Cardiac muscle cell (in vitro differentiated cells and primary cell): Measurements from ENCODE around the gene SWAP70. TPM values are rescaled to one million over a fixed set of nuclear protein-coding genes. Genes with fewer than 3 reads are reported as not detected.

Experiments
- DNase-seq, 2 donors: peaks; one replicate each; pipeline versions ENCODE4 v3.0.0 to v3.0.0-alpha.2; 2010 to 2017; ENCODE audit warnings: low read depth in 1 of 2, low spot score in 1 of 2
- H3K27ac ChIP-seq: fragments of 200-600 bp; sonication (generic); 2 replicates; pipeline ENCODE4 v1.5.1; 2016
- H3K27me3 ChIP-seq: fragments of 200-600 bp; sonication (generic); 2 replicates; pipeline ENCODE4 v1.6.0; 2016; ENCODE audit warnings: control low read depth
- H3K36me3 ChIP-seq: fragments of 200-600 bp; sonication (generic); 2 replicates; pipeline ENCODE4 v1.5.1; 2016; ENCODE audit warnings: control low read depth
- H3K4me1 ChIP-seq: fragments of 200-600 bp; sonication (generic); 2 replicates; pipeline ENCODE4 v1.8.1; 2017; ENCODE audit warnings: low read depth, mild to moderate bottlenecking, mixed run types
- H3K4me3 ChIP-seq: fragments of 200-600 bp; sonication (generic); 2 replicates; pipeline ENCODE4 v1.5.1; 2016; ENCODE audit warnings: mild to moderate bottlenecking
- H3K9me3 ChIP-seq: fragments of 200-600 bp; sonication (generic); 2 replicates; pipeline ENCODE4 v1.5.1; 2017; ENCODE audit warnings: low read depth, mild to moderate bottlenecking, control low read depth
- polyA plus RNA-seq: library from polyadenylated mRNA; unstranded; fragments of >200 nt; fragmentation: Nextera tagmentation; extraction: Ambion mirVana; gene quantifications from 2 replicates; pipeline ENCODE4 v1.2.1, GENCODE V29; 2016
- total RNA-seq: library from RNA; depleted of rRNA; stranded (reverse); fragments of >200 nt; gene quantifications from 2 replicates; pipeline ENCODE4 v1.2.3, GENCODE V29; 2016
- TF ChIP-seq, protein P1 (sequence below): IDR thresholded peaks from 2 replicates; pipeline ENCODE4 v1.5.1; 2012; ENCODE audit warnings: low read depth, mild to moderate bottlenecking, low read length

SWAP70 gene
- total and polyA plus RNA-seq, 2 experiments from 2014 or later, result 10.9 to 11.1 TPM

DNA sequence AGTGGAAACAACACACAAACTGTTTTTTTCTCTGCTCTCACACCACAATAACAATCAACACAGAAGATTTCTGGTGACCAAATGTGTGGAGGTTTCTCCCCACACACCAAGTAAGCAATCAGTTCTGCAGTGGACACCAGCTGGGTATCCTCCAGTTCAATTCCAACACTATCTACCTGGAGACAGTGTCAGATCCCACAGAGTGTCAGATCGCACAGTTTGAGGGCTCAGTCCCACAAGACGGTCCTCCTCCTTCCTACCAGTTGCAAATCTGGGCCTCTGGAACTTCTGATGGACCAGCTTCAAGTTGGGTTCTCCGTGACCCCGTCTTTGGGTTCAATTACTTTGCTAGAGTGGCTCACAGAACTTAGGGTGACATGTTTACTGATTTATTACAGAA, 9.0 kb downstream of the SWAP70 start:
- Histone ChIP-seq H3K9me3 (no peaks in the 10 kb centered on the region), H3K27me3 (no peaks in the 10 kb centered on the region), H3K27ac (no peak overlapping the region), H3K36me3 (no peaks in the 10 kb centered on the region), H3K4me3 (no peak overlapping the region), H3K4me1 (peaks cover 3% of the 10 kb centered on the region)
- TF ChIP-seq, protein P1, sequence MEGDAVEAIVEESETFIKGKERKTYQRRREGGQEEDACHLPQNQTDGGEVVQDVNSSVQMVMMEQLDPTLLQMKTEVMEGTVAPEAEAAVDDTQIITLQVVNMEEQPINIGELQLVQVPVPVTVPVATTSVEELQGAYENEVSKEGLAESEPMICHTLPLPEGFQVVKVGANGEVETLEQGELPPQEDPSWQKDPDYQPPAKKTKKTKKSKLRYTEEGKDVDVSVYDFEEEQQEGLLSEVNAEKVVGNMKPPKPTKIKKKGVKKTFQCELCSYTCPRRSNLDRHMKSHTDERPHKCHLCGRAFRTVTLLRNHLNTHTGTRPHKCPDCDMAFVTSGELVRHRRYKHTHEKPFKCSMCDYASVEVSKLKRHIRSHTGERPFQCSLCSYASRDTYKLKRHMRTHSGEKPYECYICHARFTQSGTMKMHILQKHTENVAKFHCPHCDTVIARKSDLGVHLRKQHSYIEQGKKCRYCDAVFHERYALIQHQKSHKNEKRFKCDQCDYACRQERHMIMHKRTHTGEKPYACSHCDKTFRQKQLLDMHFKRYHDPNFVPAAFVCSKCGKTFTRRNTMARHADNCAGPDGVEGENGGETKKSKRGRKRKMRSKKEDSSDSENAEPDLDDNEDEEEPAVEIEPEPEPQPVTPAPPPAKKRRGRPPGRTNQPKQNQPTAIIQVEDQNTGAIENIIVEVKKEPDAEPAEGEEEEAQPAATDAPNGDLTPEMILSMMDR, result no peak
- no peak for DNase-seq

DNA sequence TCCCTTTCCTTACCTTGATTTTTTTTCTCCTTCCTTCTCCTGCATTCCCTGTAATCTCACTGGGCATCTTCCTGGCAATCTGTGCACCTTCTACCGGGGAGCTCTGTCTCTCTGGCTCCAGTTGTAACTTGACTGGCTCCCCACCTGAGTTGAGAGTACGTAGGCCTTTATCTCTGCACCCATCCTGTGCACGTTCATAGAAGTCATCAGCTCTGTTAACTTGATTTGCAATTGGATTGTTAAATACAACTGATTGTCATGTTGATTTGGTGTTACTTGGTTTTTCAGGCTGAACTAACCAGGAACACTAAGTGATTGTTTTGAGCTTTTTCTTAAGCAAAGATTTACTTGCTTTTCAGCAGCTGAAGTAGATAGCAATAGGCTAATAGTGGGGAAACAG, 11.8 kb downstream of the SWAP70 start:
- peaks cover 3% of the 10 kb centered on the region for H3K4me1 ChIP-seq
- H3K4me3 ChIP-seq, result no peak overlapping the region
- H3K9me3 ChIP-seq, result no peaks in the 10 kb centered on the region
- DNase-seq, result no peak
- no peaks in the 10 kb centered on the region for H3K36me3 ChIP-seq
- no peaks in the 10 kb centered on the region for H3K27me3 ChIP-seq
- peak overlapping the region; percentile 15 for H3K27ac ChIP-seq
- TF ChIP-seq, protein P1, result no peak

DNA sequence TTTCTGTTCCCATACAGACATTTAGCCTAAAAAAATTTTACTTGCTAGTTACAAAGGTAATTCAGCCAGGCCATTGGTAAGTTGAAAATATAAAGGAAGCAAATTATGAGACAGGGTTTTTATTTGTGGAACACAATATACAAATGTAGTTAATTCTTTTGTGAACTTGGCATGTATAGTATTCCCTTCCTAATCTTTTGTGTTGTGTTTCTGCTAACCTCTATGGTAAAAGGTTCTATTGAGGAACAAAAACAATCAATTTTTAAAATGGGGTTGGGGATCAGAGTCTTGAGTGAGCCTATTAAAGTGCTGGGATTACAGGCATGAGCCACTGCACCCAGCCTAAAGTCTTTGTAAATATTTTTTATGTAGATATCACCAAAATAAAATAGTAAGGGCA, 14.1 kb downstream of the SWAP70 start:
- no peak for DNase-seq
- TF ChIP-seq, protein P1, result no peak
- no peak overlapping the region for H3K4me3 ChIP-seq
- no peaks in the 10 kb centered on the region for H3K27me3 ChIP-seq
- H3K27ac ChIP-seq, result no peak overlapping the region
- H3K9me3 ChIP-seq, result no peaks in the 10 kb centered on the region
- no peaks in the 10 kb centered on the region for H3K36me3 ChIP-seq
- no peaks in the 10 kb centered on the region for H3K4me1 ChIP-seq

DNA sequence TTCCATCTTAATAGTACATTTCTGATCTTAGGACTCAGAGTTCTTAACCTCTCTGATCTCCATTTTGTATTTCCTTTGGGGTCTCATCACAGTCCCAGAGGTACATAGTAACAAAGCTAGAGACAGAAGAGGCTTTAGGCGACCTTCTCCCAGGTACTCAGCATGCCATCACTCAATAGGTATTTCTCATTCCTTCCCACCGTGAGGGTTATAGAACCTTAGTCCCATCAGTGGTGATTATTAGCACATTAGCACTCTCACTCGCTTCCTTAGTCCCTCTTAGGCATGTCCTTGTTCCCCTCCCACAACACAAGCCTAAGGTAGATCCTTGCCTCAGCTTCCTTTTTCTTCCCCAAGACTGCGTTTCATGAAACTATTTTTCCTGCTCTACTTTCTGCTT, 14.7 kb downstream of the SWAP70 start:
- Histone ChIP-seq H3K27me3 (no peaks in the 10 kb centered on the region), H3K27ac (no peak overlapping the region), H3K4me3 (no peak overlapping the region), H3K36me3 (no peaks in the 10 kb centered on the region), H3K4me1 (no peaks in the 10 kb centered on the region), H3K9me3 (no peaks in the 10 kb centered on the region)
- TF ChIP-seq, protein P1, result no peak
- no peak for DNase-seq

DNA sequence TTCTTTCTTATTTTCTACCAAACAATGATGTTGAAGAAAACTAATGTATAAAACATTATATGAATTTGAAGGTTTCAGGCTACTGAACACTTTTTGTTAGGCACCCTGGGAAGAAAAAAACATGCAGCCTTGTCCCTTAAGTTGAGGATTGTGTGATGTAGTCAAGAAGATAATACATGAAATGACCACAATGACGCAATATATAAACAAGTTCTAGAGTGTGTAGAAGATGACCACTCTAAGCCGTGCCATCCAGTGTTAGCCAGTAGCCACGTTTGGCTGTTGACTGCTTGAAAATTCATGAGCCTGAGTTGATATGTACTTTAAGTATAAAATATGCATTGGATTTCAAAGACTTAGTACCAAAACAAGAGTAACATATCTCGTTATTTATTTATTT, 16.2 kb downstream of the SWAP70 start:
- no peak for DNase-seq
- no peaks in the 10 kb centered on the region for H3K36me3 ChIP-seq
- H3K4me3 ChIP-seq, result no peak overlapping the region
- no peak overlapping the region for H3K27ac ChIP-seq
- TF ChIP-seq, protein P1, result no peak
- H3K9me3 ChIP-seq, result no peaks in the 10 kb centered on the region
- H3K27me3 ChIP-seq, result no peaks in the 10 kb centered on the region
- H3K4me1 ChIP-seq, result no peaks in the 10 kb centered on the region
